ENCODE measurements around the gene TARS2.

DNA sequence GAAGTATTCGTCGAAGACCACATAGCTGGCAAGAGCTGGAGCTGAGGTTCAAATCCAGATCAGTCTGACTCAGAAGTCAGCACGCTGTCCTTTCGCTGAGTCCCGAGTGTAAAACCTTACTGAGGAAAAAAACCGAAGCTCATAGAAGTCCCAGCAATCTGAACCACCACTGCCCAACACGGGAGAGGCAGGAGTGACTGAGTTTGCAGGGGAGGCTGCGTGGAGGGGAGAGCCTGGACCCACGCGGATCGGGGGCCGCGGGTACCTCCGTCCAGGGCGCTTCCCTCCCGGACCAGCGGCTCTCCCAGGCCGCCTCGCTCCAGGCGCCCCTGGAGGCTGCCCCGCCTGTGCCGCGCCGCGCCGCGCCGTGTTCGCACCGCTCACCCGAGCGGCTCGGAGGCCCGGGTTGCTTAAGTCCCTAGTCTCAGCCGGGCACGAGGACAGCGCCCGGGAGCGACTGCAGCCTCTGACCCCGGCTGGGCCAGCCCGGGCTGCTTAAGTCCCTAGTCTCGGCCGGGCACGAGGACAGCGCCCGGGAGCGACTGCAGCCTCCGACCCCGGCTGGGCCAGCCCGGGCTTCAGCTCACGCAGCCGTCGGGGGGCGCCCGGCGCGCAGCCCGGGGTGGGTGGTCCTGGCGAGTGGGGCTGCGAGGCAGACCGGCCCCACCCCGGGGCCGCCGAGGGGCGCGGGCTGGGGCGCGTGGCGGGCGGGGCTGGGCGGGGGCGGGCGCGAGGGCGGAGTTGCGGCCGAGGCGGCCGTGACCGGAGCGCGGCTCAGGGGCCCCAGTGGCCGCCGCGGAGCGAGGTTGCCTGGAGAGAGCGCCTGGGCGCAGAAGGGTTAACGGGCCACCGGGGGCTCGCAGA lies 61.6 kb downstream of the TARS2 start, which contains the start of gene ADAMTSL4:
- TF ChIP-seq CTCF (IDR thresholded peaks at IDR 0.05) (peak in 1 of 4 experiments; percentile 39), POLR2A (IDR thresholded peaks at IDR 0.05) (peak; percentile 14), POLR2AphosphoS5 (IDR thresholded peaks at IDR 0.05) (no peak)
